Loucy (cell line): ENCODE results near the gene S100Z.
"Not testable (repeated sequence)": the region's sequence is repeated elsewhere in the genome, so short reads cannot be mapped to it uniquely, and the experiment has no call there.

Source experiments
- H2AFZ ChIP-seq: fragments of 200-600 bp; sonication (generic); 2 replicates; pipeline ENCODE4 v1.6.0; 2016; ENCODE audit warnings: antibody characterized with exemption, mild to moderate bottlenecking, low read length, moderate library complexity
- H3F3A ChIP-seq: fragments of 200-600 bp; 2 replicates; pipeline ENCODE4 v1.6.0; 2016; ENCODE audit warnings: antibody characterized with exemption, low read depth, mild to moderate bottlenecking
- H3K27me3 ChIP-seq: fragments of 200-600 bp; sonication (generic); 2 replicates; pipeline ENCODE4 v1.6.1; 2014; ENCODE audit warnings: low read length, mild to moderate bottlenecking; ENCODE audit not compliant: insufficient read depth, poor library complexity, severe bottlenecking
- H3K36me3 ChIP-seq: fragments of 200-600 bp; sonication (generic); 2 replicates; pipeline ENCODE4 v1.6.1; 2016; ENCODE audit warnings: low read length; ENCODE audit not compliant: insufficient read depth
- H3K4me1 ChIP-seq: fragments of 200-600 bp; sonication (generic); 2 replicates; pipeline ENCODE4 v1.5.1; 2014; ENCODE audit warnings: low read length, mild to moderate bottlenecking; ENCODE audit not compliant: insufficient read depth, poor library complexity, severe bottlenecking
- H3K4me2 ChIP-seq: fragments of 200-600 bp; sonication (generic); 2 replicates; pipeline ENCODE4 v1.6.0; 2014; ENCODE audit warnings: antibody characterized with exemption, low read length, low read depth, mild to moderate bottlenecking; ENCODE audit not compliant: poor library complexity, severe bottlenecking
- H3K4me3 ChIP-seq: fragments of 200-600 bp; sonication (generic); 2 replicates; pipeline ENCODE4 v1.5.1; 2014; ENCODE audit warnings: low read length, mild to moderate bottlenecking, mixed read lengths; ENCODE audit not compliant: poor library complexity, severe bottlenecking
- H3K79me2 ChIP-seq: fragments of 200-600 bp; sonication (generic); 2 replicates; pipeline ENCODE4 v1.6.1; 2014; ENCODE audit warnings: low read length; ENCODE audit not compliant: insufficient read depth
- H3K9ac ChIP-seq: fragments of 200-600 bp; sonication (generic); 2 replicates; pipeline ENCODE4 v1.6.0; 2014; ENCODE audit warnings: mild to moderate bottlenecking, low read depth, low read length, moderate library complexity; ENCODE audit not compliant: poor library complexity, severe bottlenecking
- H3K9me2 ChIP-seq: fragments of 200-600 bp; sonication (generic); replicated peaks from 2 replicates; pipeline ENCODE4 v1.6.1; 2016; ENCODE audit warnings: low read depth, low read length, mixed read lengths
- H3K9me3 ChIP-seq: fragments of 200-600 bp; sonication (generic); 2 replicates; pipeline ENCODE4 v1.6.1; 2014; ENCODE audit warnings: mild to moderate bottlenecking, antibody characterized with exemption, low read length, low read depth; ENCODE audit not compliant: insufficient read depth
- H4K20me1 ChIP-seq: fragments of 200-600 bp; sonication (generic); 2 replicates; pipeline ENCODE4 v1.6.0; 2014; ENCODE audit warnings: antibody characterized with exemption, low read length, mild to moderate bottlenecking; ENCODE audit not compliant: insufficient read depth, poor library complexity, severe bottlenecking
- EZH2phosphoT487 ChIP-seq: fragments of 200-600 bp; IDR thresholded peaks from 2 replicates; pipeline ENCODE4 v1.6.1; 2018; ENCODE audit warnings: antibody characterized with exemption, mild to moderate bottlenecking, moderate library complexity, borderline replicate concordance
- TF ChIP-seq, protein P1 (sequence below): fragments of 200-600 bp; sonication (generic); conservative IDR thresholded peaks from 2 replicates; pipeline ENCODE4 v1.5.1; 2014; ENCODE audit warnings: mild to moderate bottlenecking, antibody characterized with exemption, low read length

Gene S100Z

DNA sequence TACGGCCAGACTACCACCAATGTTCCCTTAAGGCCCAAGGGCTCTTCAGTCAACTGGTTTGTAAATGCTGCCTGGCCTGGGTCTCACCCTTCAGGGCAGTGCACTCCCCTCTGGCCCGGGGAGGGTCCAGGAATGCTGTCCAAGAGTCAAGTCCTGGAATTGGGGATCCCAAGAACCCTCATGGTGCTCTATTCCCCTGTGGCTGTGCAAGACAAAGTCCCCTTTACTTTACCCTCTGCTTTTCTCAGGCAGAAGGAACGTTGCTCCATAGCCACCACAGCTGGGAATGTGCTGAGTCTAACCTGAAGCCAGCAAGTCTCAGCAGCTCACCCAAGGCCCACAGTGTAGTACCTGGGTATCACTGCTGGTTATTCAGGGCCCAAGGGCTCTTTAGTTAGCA is 51.7 kb downstream of the S100Z start:
- no peaks in the 10 kb centered on the region; the same call in 1 of the 2 replicates for H3K36me3 ChIP-seq
- TF ChIP-seq EZH2phosphoT487, result no peak
- TF ChIP-seq, protein P1, sequence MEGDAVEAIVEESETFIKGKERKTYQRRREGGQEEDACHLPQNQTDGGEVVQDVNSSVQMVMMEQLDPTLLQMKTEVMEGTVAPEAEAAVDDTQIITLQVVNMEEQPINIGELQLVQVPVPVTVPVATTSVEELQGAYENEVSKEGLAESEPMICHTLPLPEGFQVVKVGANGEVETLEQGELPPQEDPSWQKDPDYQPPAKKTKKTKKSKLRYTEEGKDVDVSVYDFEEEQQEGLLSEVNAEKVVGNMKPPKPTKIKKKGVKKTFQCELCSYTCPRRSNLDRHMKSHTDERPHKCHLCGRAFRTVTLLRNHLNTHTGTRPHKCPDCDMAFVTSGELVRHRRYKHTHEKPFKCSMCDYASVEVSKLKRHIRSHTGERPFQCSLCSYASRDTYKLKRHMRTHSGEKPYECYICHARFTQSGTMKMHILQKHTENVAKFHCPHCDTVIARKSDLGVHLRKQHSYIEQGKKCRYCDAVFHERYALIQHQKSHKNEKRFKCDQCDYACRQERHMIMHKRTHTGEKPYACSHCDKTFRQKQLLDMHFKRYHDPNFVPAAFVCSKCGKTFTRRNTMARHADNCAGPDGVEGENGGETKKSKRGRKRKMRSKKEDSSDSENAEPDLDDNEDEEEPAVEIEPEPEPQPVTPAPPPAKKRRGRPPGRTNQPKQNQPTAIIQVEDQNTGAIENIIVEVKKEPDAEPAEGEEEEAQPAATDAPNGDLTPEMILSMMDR, result no peak

DNA sequence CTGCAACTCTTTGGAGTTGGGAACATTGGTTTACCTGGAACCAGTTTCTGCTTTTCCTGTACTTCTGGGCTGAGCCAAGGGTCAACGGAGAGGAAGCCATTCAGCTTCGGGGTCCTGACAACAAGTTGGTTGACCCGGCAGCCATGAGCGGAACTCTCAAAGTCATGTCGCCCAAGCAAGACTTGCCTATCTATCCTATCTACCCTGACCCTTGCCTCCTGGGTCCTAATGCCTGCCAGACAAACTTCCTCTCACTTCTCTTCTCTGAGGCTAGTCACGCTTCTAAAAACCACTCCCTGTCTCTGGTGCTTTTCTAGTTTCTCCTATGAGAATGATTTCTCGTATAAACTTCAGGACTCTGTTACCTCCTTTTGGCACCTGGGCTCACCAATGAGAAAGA is 58.4 kb downstream of the S100Z start:
- no peaks in the 10 kb centered on the region for H3K79me2 ChIP-seq
- TF ChIP-seq EZH2phosphoT487, result no peak
- TF ChIP-seq, protein P1, result no peak

More for the DNA sequence above, 51.7 kb downstream of the S100Z start:
- H4K20me1 ChIP-seq, result no peaks in the 10 kb centered on the region
- H3K4me1 ChIP-seq, result no peaks in the 10 kb centered on the region
- no peak overlapping the region for H2AFZ ChIP-seq
- H3K4me3 ChIP-seq, result no peak overlapping the region
- H3K9me3 ChIP-seq, result peaks cover 5% of the 10 kb centered on the region; the same call in 1 of the 2 replicates
- H3K27me3 ChIP-seq, result no peaks in the 10 kb centered on the region
- no peak overlapping the region for H3K9ac ChIP-seq
- no peak overlapping the region for H3K4me2 ChIP-seq
- no peaks in the 10 kb centered on the region for H3K9me2 ChIP-seq
- H3K79me2 ChIP-seq, result no peaks in the 10 kb centered on the region
- H3F3A ChIP-seq, result no peaks in the 10 kb centered on the region

DNA sequence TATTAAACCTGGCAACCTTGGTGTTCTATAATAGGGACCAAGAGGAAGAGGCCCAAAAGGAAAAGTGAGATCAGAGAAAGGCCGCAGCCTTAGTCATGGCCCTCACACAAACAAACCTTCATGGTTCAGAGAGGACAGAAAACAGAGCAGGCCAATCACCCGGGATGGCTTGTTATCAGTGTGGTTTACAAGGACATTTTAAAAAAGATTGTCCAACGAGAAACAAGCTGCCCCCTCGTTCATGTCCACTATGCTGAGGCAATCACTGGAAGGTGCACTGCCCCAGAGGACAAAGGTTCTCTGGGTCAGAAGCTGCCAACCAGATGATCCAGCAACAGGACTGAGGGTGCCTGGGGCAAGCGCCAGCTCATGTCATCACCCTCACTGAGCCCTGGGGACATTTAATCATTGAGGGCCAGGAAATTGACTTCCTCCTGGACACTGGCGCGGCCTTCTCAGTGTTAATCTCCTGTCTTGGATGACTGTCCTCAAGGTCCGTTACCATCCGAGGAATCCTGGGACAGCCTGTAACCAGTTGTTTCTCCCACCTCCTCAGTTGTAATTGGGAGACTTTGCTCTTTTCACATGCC is 60.6 kb downstream of the S100Z start:
- H3K9ac ChIP-seq, H3K9me3 ChIP-seq, H3K79me2 ChIP-seq, H2AFZ ChIP-seq, H3K36me3 ChIP-seq, H4K20me1 ChIP-seq, H3K4me1 ChIP-seq, H3K4me3 ChIP-seq, H3K9me2 ChIP-seq, H3K27me3 ChIP-seq, H3K4me2 ChIP-seq, H3F3A ChIP-seq: not testable (repeated sequence)

More for the DNA sequence above, 58.4 kb downstream of the S100Z start:
- Histone ChIP-seq H3K9me2 (no peaks in the 10 kb centered on the region), H3K27me3 (no peaks in the 10 kb centered on the region), H3K4me2 (no peak overlapping the region), H2AFZ (no peak overlapping the region), H3F3A (no peaks in the 10 kb centered on the region), H3K9ac (no peak overlapping the region), H3K4me3 (no peak overlapping the region), H4K20me1 (no peaks in the 10 kb centered on the region), H3K36me3 (no peaks in the 10 kb centered on the region), H3K9me3 (no peaks in the 10 kb centered on the region), H3K4me1 (no peaks in the 10 kb centered on the region)

DNA sequence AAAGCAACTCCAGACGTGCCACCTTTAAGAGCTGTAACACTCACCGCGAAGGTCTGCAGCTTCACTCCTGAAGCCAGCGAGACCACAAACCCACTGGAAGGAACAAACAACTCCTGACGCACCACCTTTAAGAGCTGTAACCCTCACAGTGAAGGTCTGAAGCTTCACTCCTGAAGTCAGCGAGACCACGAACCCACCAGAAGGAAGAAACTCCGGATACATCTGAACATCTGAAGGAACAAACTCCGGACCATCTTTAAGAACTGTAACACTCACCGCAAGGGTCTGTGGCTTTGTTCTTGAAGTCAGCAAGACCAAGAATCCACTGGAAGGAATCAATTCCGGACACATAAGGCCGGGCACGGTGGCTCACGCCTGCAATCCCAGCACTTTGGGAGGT is 64.9 kb downstream of the S100Z start:
- H3K27me3 ChIP-seq, H3K9ac ChIP-seq, H3K4me1 ChIP-seq: not testable (repeated sequence)

More for the DNA sequence above, 64.9 kb downstream of the S100Z start:
- not testable (repeated sequence) for H3F3A ChIP-seq, H3K9me2 ChIP-seq, H3K4me2 ChIP-seq, H4K20me1 ChIP-seq, H2AFZ ChIP-seq, H3K79me2 ChIP-seq, H3K9me3 ChIP-seq, H3K4me3 ChIP-seq, H3K36me3 ChIP-seq
